ENCODE results near the gene PTGFR.

The PTGFR gene

DNA sequence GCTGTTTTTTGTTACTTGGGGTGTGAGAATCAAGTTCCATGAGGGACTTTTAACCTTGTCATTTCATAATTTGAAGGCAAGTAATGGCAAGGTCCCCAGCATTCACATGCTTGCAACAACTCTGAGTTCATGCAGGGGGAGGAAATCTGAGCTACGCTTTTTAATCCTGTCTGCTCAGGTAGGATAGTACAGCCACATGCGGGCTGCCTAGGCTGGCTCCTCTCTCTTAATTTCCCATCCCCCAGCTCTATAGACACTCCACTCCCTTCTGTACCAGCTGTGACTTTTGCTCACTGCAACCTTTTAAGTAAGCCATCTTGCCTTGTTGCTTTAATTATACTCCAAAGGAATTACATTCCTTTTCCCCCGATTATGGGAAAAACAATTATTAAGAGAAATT, 30.1 kb downstream of the PTGFR start:
- FAIRE-seq, result no peak

DNA sequence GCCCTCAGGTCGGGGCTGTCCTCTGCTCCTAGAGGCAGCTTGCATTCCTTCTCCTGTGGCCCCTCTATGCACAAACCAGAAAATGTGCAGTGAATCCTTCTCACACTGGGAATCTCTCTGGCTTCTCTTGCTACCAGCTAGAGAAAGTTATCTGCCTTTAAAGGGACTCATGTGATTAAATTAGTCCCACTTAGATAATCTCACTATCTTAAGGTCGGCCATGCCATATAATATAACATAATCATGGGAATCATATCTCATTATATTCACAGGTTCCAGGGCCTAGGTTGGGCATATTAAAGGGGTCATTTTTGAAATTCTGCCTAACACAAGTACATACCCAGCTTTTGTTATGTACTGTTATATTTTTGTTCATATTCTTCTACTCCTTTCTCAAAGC, 31.4 kb downstream of the PTGFR start:
- no peak for FAIRE-seq

DNA sequence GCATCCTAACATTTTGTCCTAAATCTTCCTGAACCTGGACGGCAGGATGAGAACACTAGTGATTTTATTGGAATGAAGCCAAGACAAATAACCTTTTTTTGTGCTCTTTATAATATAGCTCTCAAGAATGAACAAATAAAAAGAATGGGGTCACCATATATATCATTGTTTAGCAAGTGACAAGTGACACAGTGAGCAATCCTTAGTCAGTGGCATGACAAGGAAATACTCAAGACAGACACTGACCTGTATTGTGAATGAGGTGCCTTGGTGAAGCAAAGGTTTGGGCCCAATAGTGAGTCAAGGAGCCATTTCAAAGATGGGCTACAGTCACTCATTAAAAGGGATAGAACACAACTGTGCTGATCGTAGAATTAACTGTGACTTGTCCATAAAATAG, 35.7 kb downstream of the PTGFR start:
- FAIRE-seq, result no peak

DNA sequence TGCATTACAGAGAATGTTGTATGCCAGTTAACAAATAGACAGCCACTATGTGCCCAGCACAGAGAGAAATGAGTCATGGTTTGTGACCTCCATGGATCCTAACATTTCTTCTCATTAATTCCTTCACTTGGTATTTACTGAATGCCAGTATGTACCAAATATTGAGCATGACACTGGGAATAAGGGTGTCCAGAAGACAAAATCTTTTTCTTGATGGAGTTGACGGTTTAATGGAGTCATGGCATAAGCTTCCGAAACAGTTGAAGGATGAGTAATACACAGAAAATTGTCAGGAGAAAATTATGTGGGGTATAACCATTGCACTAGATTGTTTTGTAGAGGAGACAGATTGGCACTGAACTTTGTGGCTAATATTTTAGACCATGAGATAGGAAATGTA, 36.9 kb downstream of the PTGFR start:
- FAIRE-seq, result no peak

DNA sequence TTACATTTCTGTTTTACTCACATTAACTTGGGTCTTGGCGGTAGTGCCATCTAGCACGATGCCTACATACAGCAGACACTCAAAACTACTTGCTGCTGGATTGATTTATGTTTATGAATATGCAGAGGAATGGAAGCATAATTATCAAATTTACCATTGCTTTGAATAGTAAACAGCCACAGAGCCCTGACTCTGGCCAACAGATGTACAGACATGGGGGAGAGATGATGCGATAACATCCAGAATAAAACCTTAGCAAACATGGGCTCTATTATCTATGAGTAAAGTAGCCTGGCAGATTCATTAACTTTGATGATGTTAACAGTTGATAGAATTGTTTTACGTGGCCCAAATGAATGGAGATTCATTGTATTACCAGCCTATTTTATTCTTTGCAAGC, 42.8 kb downstream of the PTGFR start:
- FAIRE-seq, result no peak

DNA sequence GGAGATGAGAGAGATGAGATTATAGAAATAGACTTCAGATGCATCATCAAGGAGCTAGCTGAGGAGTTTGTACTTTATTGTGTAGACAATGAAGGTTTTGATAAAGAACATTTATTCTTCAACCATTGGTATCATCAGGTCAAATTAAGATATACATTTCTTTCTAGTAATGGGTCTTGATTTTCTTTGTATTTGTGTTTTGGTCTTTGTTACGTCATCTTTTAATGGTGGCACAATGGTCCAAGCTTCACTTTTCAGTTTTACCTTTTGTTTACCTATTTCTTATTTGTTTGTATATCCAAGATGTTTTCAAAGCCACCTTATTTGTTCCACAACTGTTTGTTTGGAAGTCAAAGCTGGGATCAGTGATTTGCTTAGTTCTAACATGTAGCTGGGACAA, 44.5 kb downstream of the PTGFR start:
- no peak for FAIRE-seq

DNA sequence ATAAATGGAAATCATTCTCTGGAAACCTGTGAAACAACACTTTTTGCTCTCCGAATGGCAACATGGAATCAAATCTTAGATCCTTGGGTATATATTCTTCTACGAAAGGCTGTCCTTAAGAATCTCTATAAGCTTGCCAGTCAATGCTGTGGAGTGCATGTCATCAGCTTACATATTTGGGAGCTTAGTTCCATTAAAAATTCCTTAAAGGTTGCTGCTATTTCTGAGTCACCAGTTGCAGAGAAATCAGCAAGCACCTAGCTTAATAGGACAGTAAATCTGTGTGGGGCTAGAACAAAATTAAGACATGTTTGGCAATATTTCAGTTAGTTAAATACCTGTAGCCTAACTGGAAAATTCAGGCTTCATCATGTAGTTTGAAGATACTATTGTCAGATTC, 45.7 kb downstream of the PTGFR start:
- no peak for FAIRE-seq

DNA sequence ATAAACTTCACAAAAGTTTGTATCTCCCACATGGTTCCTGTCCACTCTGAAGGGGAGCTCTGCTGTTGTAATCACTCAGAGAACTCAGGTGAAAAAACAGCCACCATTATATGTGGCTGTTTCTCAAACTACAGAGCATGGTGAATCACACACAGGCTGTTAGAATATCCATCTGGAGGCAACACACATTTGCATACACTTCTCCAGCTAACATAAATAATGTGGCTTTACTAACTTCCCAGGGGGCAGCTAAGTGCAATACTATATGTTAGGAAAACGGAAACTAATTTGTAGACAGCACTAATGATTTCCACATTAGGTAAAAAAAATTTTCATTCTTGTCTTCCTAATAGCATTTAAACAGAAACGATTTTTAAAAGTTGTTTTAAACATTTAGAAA, 49.3 kb downstream of the PTGFR start:
- FAIRE-seq, result no peak

DNA sequence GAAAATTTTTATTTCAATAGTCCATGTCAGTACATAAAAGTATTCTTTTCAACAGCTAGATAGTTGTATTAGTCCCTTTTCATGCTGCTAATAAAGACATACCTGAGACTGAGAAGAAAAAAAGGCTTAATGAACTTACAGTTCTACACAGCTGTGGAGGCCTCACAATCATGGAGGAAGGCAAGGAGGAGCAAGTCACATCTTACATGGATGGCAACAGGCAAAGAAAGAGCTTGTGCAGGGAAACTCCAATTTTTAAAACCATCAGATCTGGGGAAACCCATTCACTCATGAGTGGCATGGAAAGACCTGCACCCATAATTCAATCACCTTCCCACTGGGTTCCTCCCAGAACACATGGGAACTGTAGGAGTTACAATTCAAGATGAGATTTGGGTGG, 50.7 kb downstream of the PTGFR start:
- no peak for FAIRE-seq

DNA sequence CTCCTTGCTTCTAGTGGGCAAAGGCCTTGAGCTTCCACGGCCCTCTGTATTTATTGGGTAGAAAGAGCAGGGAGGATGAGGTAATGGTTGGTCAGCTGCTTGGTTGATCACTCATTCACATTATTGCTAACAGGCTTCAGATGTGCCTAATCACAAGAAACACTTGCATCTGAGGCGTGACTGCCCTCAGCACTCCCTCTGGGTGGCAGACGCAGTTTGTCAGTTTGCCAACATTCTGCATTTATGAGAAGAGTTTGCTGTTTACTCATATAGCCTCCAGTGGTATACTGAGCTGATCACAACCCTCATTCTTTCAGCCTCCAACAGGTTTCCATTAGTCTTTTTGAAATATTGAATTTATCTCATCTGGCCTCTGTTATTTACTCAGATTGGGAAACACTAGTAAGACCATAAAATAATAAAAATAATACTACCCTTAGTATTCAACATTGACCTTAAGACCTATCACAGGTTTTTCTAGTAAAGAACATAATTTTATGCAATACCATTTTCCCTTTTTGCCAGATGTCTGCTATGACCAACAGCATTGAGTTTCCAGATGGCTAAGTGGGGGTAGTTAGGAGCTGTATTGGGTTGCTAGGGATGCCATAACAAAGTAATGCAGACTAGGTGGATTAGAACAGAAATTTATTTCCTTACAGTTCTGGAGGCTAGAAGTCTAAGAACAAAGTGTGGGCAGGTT, 53.3 kb downstream of the PTGFR start:
- FAIRE-seq, result no peak

DNA sequence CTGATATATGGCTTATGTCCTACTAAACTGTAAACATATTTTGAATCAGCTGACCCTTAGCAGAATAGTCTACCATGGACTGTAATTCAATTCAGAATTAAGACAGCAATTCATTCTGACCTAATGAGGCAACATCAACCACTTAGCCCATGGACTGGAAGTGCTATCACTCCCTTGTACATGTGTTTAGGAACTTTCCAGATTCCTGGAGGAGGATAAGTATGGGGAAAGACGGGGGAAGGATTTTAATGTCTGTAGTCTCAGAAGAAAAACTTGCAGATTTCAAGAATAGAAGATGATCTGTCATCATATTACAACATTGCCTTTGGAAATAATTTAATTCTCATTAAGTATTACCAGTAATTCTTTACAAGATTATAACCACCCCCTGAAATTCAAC, 56.3 kb downstream of the PTGFR start:
- no peak for FAIRE-seq

DNA sequence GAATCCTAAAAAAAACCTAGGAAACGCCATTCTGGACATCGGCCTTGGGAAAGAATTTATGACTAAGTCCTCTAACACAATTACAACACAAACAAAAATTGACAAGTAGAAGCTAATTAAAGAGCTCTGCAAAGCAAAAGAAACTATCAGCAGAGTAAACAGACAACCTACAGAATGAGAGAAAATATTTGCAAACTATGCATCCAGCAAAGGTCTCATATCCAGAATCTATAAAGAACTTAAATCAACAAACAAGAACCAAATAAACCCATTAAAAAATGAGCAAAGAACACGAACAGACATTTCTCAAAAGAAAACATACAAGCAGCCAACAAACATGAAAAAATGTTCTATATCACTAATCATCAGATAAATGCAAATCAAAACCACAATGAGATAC, 58.6 kb downstream of the PTGFR start:
- no peak for FAIRE-seq

DNA sequence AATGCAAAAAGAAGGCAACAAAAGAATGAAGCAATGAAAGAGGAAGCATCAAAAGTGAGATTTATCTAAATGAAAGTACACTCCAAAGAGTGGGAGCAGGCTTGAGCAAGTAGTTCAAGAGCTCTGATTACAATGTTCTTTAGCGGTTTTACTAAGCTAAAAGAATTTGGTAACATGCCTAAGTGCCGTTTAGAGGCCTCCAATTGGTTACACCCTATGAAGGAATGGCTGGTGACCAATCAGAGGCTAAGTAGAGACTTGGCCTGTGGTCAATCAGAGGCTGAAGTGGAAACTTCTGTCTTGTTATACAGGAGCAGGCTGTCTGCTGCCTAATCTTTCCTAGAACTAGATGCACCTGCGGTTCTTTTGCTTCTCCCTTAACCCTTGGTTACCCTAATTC, 59.1 kb downstream of the PTGFR start:
- no peak for FAIRE-seq

DNA sequence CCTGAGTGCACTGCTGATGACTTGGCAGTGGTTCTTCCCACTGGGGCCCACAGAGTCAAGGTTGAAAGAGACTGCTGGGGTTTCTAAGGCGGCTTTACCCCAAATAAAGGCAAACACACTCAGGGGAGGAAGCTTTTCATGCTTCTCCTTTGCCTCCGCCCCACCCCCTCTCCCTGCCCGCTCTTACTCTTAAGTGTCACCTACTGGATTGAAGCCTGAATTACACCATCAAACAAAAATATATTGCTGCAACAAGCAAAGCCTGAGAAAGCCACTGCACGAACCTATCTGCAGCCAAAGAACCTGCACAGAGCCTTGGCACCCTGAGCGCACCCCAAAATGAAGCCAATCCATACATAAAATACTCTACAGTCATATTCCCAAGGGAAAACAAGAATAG, 63.1 kb downstream of the PTGFR start:
- FAIRE-seq, result no peak

DNA sequence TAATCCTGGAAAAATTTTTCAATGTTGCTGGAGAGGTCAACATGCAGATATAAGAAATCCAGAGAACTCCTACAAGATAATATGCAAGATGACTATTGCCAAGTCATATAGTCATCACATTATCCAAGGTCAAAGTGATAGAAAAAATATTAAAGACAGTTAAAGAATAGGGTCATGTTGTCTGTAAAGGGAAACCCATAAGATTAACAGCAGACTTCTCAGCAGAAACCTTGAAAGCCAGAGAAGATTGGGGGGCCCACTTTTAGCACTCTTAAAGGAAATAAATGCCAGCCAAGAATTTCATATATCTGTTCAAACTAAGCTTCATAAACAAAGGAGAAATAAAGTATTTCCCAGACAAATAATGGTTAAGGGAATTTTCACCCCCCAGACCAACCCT, 64.1 kb downstream of the PTGFR start:
- FAIRE-seq, result no peak

DNA sequence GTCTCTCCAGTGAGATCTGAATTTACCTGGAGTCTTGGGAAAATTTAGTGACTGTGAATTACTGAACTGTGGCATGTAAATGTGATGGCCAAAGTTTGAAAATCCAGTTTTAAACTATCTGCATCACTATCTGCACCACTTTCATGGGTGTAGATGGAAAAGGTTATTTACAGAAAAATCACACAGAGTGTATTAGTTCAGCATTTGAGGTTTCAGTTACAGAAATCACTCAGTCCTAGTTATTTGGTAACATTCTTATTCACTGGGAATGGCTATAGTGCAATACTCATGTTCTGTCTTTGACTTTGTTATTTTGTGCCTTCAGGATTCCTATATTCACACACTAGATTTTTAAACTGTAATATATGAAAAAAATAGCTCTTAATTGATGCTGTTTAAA, 68.9 kb downstream of the PTGFR start:
- FAIRE-seq, result no peak

DNA sequence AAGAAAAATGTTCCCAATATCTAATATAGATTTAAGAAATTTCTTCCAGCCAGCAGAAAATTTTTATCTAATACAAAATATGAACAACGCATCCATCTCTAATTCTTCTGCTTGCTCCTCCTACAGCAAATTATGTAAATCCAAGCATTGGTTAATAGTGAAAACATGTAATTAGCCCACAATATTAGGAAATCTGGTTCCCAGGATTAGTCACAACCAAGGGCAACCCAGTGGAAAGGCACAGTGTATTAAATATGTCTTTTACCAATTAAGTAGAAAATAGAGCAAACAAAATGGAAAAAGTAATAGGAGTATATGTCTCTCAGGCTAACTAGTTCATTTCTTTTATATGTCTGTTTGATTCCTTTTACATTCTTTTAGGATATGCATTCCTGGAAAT, 70.0 kb downstream of the PTGFR start:
- FAIRE-seq, result no peak

DNA sequence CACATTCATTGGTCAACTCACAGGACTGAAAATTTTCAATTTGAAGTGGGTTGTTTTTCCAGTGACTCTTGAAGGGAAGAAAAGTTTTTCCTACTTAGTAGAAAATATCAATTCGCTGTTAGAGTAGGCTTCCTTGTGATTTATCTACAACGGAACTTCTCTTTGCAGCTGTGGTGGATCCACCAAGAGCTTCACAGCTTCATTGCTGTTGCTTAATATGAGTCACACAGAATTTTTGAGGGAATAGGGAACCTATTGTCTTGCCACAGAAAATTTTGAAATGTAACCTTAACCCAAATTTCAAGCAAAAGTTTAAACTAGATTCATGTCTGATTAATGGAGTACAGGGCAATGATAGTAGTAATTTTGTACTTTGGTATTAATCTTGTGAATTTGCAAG, 71.1 kb downstream of the PTGFR start:
- FAIRE-seq, result no peak

DNA sequence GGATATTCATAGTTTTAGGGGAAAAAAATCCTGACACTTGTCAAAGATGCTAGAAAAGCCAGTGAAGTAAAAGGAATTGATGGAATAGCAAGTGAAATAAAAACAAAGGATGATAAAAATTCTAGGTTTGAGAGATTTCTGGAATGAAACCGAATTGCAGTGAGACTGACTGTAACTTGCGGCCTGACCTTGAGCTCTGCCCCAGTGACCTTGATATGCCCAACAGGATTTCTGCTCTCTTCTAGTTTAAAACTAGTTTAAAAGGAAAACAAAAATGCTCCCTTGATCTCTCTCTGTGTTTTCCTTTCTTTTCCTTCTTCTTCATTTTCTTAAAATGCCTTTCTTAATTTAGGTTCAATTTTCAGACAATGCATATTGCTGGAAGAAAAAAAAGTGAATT, 74.6 kb downstream of the PTGFR start:
- FAIRE-seq, result no peak

DNA sequence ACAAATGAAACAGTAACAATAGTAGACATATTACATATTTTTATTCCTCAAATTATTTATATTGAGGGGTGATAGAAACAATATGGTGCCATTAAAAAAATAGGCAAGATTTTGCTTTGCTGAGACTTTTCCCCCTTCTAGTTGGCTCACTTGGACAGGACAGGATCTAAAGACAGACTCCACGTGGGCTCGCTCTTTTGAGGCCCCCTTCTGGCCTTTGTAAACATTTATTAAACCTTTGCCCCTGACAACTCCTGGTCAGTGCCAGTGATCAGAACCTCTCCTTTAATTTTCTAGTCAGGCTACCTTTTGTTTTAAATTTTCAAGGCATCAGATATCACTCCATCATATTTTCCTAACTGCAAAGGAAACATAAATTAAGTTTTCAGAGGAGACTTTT, 79.8 kb downstream of the PTGFR start:
- FAIRE-seq, result no peak

DNA sequence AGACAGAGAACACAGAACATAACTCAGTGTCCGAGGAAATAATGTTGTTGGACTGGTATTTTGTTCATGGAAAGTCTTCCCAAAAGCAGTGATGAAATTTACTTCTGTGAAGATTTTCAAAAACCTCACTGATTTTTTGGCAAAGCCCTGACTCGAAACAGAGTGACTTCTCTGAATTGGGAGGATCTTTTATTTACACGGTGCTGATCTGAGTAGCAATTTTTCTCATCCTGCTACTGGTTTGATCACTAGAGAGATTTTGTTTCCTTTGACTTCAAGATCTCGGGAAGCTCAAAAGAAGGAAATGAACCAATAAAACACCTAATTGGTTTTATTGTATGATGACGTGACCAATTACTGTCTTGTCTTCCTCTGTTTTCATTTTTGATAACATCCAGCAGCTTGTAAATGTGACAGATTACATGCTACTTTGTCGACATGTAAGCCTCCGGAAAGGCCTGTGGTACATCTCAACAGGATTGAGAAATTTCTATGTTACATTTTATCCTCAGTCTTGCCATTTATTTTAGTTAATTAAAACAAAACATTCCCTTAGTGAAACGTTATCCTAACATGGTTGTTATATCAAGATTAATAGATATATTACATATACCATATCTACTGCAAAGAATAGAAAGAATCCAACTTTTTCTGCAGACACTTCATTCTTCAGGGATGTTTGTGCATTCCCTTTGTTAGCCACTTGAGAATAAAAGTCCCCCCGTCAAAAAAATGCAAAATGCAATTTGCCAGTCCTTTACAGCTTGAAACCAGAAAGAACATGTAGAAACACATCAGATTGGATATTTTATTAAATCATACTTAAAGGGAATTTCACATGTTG, 86.7 kb downstream of the PTGFR start:
- FAIRE-seq, result no peak

DNA sequence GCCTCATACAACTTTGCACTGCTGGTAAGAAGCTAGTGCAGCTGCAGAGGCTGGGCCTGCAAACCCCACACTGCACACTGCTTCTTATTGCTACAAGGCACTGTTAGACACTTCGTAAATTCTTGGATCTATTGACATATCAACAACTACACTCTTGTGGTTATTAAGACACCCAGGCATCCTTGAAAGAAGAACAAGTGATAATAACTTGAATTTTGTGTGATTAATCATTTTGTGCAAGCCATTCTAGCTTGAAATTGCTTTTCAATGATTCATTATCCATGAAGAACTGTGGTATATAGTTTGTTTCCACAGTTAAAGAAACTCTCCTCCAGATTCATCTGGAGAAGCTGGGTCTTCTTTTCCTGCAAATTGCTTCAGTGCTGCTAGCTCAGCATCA, 95.8 kb downstream of the PTGFR start:
- FAIRE-seq, result no peak

DNA sequence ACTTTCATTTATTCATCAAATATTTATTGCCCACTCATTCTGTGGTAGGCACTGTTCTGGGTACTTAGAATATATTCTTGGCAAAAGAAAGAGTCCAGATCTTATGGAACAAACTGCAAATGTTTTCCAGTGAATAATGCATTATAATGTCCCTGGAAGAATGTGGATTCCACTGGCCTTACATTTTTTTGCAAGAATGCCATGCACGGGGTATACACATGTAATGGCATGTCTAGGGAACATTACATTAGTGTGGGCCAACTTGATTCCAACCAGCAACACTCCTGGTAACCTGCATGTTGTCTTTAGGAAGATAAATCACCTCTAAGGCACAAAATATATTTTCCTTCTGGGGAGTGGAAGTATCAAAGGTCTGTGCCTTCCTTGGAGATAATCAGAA, 96.4 kb downstream of the PTGFR start:
- FAIRE-seq, result no peak
